Endothelial cell of umbilical vein (primary cell): ENCODE data around the gene SRBD1. TPM values are rescaled to one million over a fixed set of nuclear protein-coding genes. Genes with fewer than 3 reads are reported as not detected.

ENCODE experiments used
- BruUV-seq: library from RNA; stranded (reverse); fragments of 400-500 nt; replicated peaks from 2 replicates; lab custom pipeline; 2021; lab: Mats Ljungman, UMichigan
- CTCF ChIA-PET: fragments of 300-600, 350-600 bp; sonication (Branson Sonifier 250); formaldehyde crosslinking; loops from one replicate; lab custom pipeline; 2021; ENCODE audit warnings: antibody characterized with exemption, inconsistent platforms; lab: Charles Lee
- POLR2A ChIA-PET: fragments of 300-600, 350-600 bp; sonication (Branson Sonifier 250); formaldehyde crosslinking; loops from one replicate; lab custom pipeline; 2021; ENCODE audit warnings: antibody characterized with exemption, inconsistent platforms; lab: Charles Lee
- DNase-seq: peaks from one replicate; pipeline ENCODE4 v3.0.0-alpha.2; 2011; ENCODE audit warnings: low read depth, low spot score
- FAIRE-seq: peaks from 2 replicates; lab custom pipeline; 2011; peaks lifted over from hg19 to GRCh38; lab: Jason Lieb, UNC
- H2AFZ ChIP-seq: 2 replicates; pipeline ENCODE4 v1.6.0; 2012; ENCODE audit warnings: low read depth, low read length, control low read depth, inconsistent platforms
- H3K27ac ChIP-seq: 2 replicates; pipeline ENCODE4 v1.5.1; 2011; ENCODE audit warnings: low read depth, mild to moderate bottlenecking, control low read depth, low read length, moderate library complexity; ENCODE audit not compliant: insufficient read depth
- H3K27me3 ChIP-seq, 2 experiments: 2 replicates each; pipeline versions ENCODE4 v1.6.0 to v1.6.1; 2011; ENCODE audit warnings: low read length in 2 of 2, mixed read lengths in 1 of 2; ENCODE audit not compliant: control insufficient read depth in 2 of 2, insufficient read depth in 2 of 2
- H3K36me3 ChIP-seq, 2 experiments: 2 replicates in 1 of 2; 3 replicates in 1 of 2; pipeline ENCODE4 v1.5.1; 2011; ENCODE audit warnings: low read length in 2 of 2, mild to moderate bottlenecking in 1 of 2, moderate library complexity in 1 of 2; ENCODE audit not compliant: control insufficient read depth in 2 of 2, insufficient read depth in 2 of 2; ENCODE audit errors: extremely low read depth in 1 of 2
- H3K4me1 ChIP-seq: 3 replicates; pipeline ENCODE4 v1.5.1; 2011; ENCODE audit warnings: mild to moderate bottlenecking, low read length; ENCODE audit not compliant: control insufficient read depth, insufficient read depth; ENCODE audit errors: extremely low read depth
- H3K4me2 ChIP-seq: 2 replicates; pipeline ENCODE4 v1.6.1; 2011; ENCODE audit warnings: low read length, control low read depth, mixed read lengths; ENCODE audit not compliant: insufficient read depth
- H3K4me3 ChIP-seq, 3 experiments: fragments of 200-600 bp in 1 of 3; sonication (generic), shearing (Covaris generic) in 1 of 3; replicated peaks in 1 of 3; 2 replicates each; pipeline ENCODE4 v1.5.1; 2011 to 2016; ENCODE audit warnings: control low read depth in 3 of 3, low read length in 3 of 3, mild to moderate bottlenecking in 2 of 3, inconsistent platforms in 1 of 3, low read depth in 1 of 3, moderate library complexity in 1 of 3; ENCODE audit not compliant: insufficient read depth in 1 of 3
- H3K79me2 ChIP-seq: 2 replicates; pipeline ENCODE4 v1.6.0; 2012; ENCODE audit warnings: low read length, inconsistent platforms; ENCODE audit not compliant: control insufficient read depth, insufficient read depth
- H3K9ac ChIP-seq: replicated peaks from 2 replicates; pipeline ENCODE3; 2011; ENCODE audit warnings: low read length, control low read depth; ENCODE audit not compliant: insufficient read depth; ENCODE audit errors: extremely low read depth
- H3K9me1 ChIP-seq: replicated peaks from 3 replicates; pipeline ENCODE4 v1.6.0; 2011; ENCODE audit warnings: mild to moderate bottlenecking, low read length; ENCODE audit not compliant: control insufficient read depth, insufficient read depth; ENCODE audit errors: extremely low read depth
- H3K9me3 ChIP-seq: replicated peaks from 2 replicates; pipeline ENCODE4 v1.5.1; 2012; ENCODE audit warnings: low read length, inconsistent platforms; ENCODE audit not compliant: control insufficient read depth, insufficient read depth
- H4K20me1 ChIP-seq: replicated peaks from 2 replicates; pipeline ENCODE3; 2011; ENCODE audit warnings: mild to moderate bottlenecking, low read length; ENCODE audit not compliant: control insufficient read depth, insufficient read depth; ENCODE audit errors: extremely low read depth
- CTCF ChIP-seq, 2 donors: IDR thresholded peaks; 1 replicate in 1 of 2; 2 replicates in 1 of 2; pipeline ENCODE4 v1.5.1; 2011; ENCODE audit warnings: low read length in 2 of 2, mild to moderate bottlenecking in 2 of 2, moderate library complexity in 2 of 2, control low read depth in 1 of 2, inconsistent platforms in 1 of 2, low read depth in 1 of 2; ENCODE audit not compliant: insufficient read depth in 1 of 2; ENCODE audit errors: extremely low read depth in 1 of 2
- EZH2 ChIP-seq: IDR thresholded peaks from 2 replicates; pipeline ENCODE4 v1.6.1; 2012; ENCODE audit warnings: borderline replicate concordance, low read depth, mild to moderate bottlenecking, moderate library complexity, low read length, inconsistent platforms; ENCODE audit not compliant: severe bottlenecking
- FOS ChIP-seq: IDR thresholded peaks from 2 replicates; pipeline ENCODE4 v1.6.1; 2011; ENCODE audit warnings: mild to moderate bottlenecking, low read length, moderate library complexity, borderline replicate concordance; ENCODE audit not compliant: insufficient read depth
- GATA2 ChIP-seq: IDR thresholded peaks from 2 replicates; pipeline ENCODE4 v1.7.0; 2011; ENCODE audit warnings: low read depth, mild to moderate bottlenecking, moderate library complexity, mixed read lengths, low read length; ENCODE audit not compliant: insufficient read length, insufficient read depth
- JUN ChIP-seq: IDR thresholded peaks from 2 replicates; pipeline ENCODE4 v1.6.1; 2011; ENCODE audit warnings: borderline replicate concordance, low read depth; ENCODE audit not compliant: insufficient read length, insufficient read depth
- POLR2A ChIP-seq: IDR thresholded peaks from 2 replicates; pipeline ENCODE4 v1.6.1; 2012; ENCODE audit warnings: low read depth, mild to moderate bottlenecking, control low read depth, low read length
- POLR2AphosphoS5 ChIP-seq: IDR thresholded peaks from 2 replicates; pipeline ENCODE4 v1.6.1; 2012; ENCODE audit warnings: low read depth, mild to moderate bottlenecking, control low read depth, low read length, moderate library complexity; ENCODE audit not compliant: insufficient read depth
- dilution Hi-C: fragments of 300-500 bp; cut with MboI; formaldehyde crosslinking; loops from one replicate; pipeline ENCODE4 v1.15.0; 2019; ENCODE audit warnings: low sequenced_read_pairs; ENCODE audit not compliant: extremely low pct_ligation_motif_present
- intact Hi-C: fragments of 100-400 bp; cut with micrococcal nuclease; formaldehyde crosslinking; loops from one replicate; pipeline ENCODE4 v1.10.0; 2022
- polyA plus RNA-seq, 4 experiments: library from polyadenylated mRNA; depleted of rRNA in 3 of 4; stranded (reverse) in 3 of 4; unstranded in 1 of 4; fragments of >200 nt; gene quantifications; 2 replicates each; pipeline versions ENCODE4 v1.2.1 to v1.2.3, GENCODE V29; 2011 to 2012; ENCODE audit warnings: missing spikeins in 1 of 4
- total RNA-seq: library from RNA; stranded (reverse); gene quantifications from 2 replicates; pipeline ENCODE4 v1.2.3, GENCODE V29; 2021

The SRBD1 gene
- total and polyA plus RNA-seq, 2 donors (not counting 3 experiments of a cell fraction or from before 2014, with no cell fraction given), result 3.7 to 12.5 TPM

- Histone ChIP-seq H2AFZ (no peak overlapping the region), H4K20me1 (no peaks in the 10 kb centered on the region), H3K9me3 (no peaks in the 10 kb centered on the region), H3K4me2 (no peak overlapping the region), H3K36me3 (no peaks in the 10 kb centered on the region), H3K4me1 (no peaks in the 10 kb centered on the region), H3K27ac (no peak overlapping the region), H3K79me2 (no peaks in the 10 kb centered on the region), H3K9ac (no peak overlapping the region), H3K27me3 (no peaks in the 10 kb centered on the region), H3K9me1 (no peaks in the 10 kb centered on the region), H3K4me3 (no peak overlapping the region)
- no peak for DNase-seq
- intact Hi-C loops (no loop called here), dilution Hi-C loops (no loop called here)
- ChIA-PET CTCF (no interaction called here), POLR2A (no interaction called here)
- BruUV-seq, result no TSS peak
- no peak for FAIRE-seq
- TF ChIP-seq JUN (no peak), POLR2AphosphoS5 (no peak), GATA2 (no peak), FOS (no peak), EZH2 (no peak), CTCF (IDR thresholded peaks at IDR 0.05; ENCODE audit: extremely low read depth in 1 of 2, insufficient read depth in 1 of 2, low read depth in 1 of 2, low read length in 2 of 2) (no peak), POLR2A (no peak)
Measured at GRCh38 chr2:45361666-45362065, 249.4 kb downstream of the SRBD1 start.
